Osteoblast (primary cell): ENCODE data around the gene FNDC3B. TPM values are rescaled to one million over a fixed set of nuclear protein-coding genes. Genes with fewer than 3 reads are reported as not detected.
A peak's percentile ranks its signal among the peaks of the same experiment; 100 is the strongest.

ENCODE experiments used
- DNase-seq: peaks from one replicate; pipeline ENCODE4 v3.0.0; 2011; ENCODE audit warnings: low spot score, mixed read lengths; ENCODE audit not compliant: insufficient read length; ENCODE audit errors: missing footprints
- H2AFZ ChIP-seq: 2 replicates; pipeline ENCODE4 v1.6.0; 2011; ENCODE audit warnings: mild to moderate bottlenecking, low read length
- H3K27ac ChIP-seq: 2 replicates; pipeline ENCODE4 v1.5.1; 2011; ENCODE audit warnings: mild to moderate bottlenecking, low read depth, low read length, moderate library complexity
- H3K27me3 ChIP-seq: 2 replicates; pipeline ENCODE4 v1.6.0; 2012; ENCODE audit warnings: mild to moderate bottlenecking, control low read depth, inconsistent platforms, low read length, moderate library complexity; ENCODE audit not compliant: insufficient read depth
- H3K36me3 ChIP-seq: 2 replicates; pipeline ENCODE4 v1.5.1; 2011; ENCODE audit warnings: mild to moderate bottlenecking, low read length, control low read depth, moderate library complexity; ENCODE audit not compliant: insufficient read depth
- H3K4me1 ChIP-seq: 2 replicates; pipeline ENCODE4 v1.5.1; 2011; ENCODE audit warnings: mild to moderate bottlenecking, low read length, control low read depth, moderate library complexity; ENCODE audit not compliant: insufficient read depth
- H3K4me2 ChIP-seq: 2 replicates; pipeline ENCODE4 v1.6.0; 2011; ENCODE audit warnings: mild to moderate bottlenecking, low read length; ENCODE audit not compliant: insufficient read depth
- H3K4me3 ChIP-seq: fragments of 200-600 bp; sonication (generic); 3 replicates; pipeline ENCODE4 v1.5.1; 2012; ENCODE audit warnings: mild to moderate bottlenecking, low read length, inconsistent platforms; ENCODE audit not compliant: insufficient read depth
- H3K79me2 ChIP-seq: 2 replicates; pipeline ENCODE4 v1.6.0; 2012; ENCODE audit warnings: mild to moderate bottlenecking, low read length, control low read depth, inconsistent platforms; ENCODE audit not compliant: insufficient read depth
- H3K9me3 ChIP-seq: 2 replicates; pipeline ENCODE4 v1.5.1; 2011; ENCODE audit warnings: low read depth, low read length, control low read depth
- H4K20me1 ChIP-seq: 2 replicates; pipeline ENCODE4 v1.6.0; 2012; ENCODE audit warnings: mild to moderate bottlenecking, low read length, control low read depth; ENCODE audit not compliant: insufficient read depth
- CTCF ChIP-seq: IDR thresholded peaks from 2 replicates; pipeline ENCODE4 v1.5.1; 2011; ENCODE audit warnings: mild to moderate bottlenecking, low read depth, low read length, moderate library complexity; ENCODE audit errors: extremely low read depth
- total RNA-seq: library from RNA; depleted of rRNA; stranded (reverse); fragments of >200 nt; gene quantifications from 2 replicates; pipeline ENCODE4 v1.2.3, GENCODE V29; 2012

FNDC3B gene
- total RNA-seq, 1 donor = 179 TPM

DNA sequence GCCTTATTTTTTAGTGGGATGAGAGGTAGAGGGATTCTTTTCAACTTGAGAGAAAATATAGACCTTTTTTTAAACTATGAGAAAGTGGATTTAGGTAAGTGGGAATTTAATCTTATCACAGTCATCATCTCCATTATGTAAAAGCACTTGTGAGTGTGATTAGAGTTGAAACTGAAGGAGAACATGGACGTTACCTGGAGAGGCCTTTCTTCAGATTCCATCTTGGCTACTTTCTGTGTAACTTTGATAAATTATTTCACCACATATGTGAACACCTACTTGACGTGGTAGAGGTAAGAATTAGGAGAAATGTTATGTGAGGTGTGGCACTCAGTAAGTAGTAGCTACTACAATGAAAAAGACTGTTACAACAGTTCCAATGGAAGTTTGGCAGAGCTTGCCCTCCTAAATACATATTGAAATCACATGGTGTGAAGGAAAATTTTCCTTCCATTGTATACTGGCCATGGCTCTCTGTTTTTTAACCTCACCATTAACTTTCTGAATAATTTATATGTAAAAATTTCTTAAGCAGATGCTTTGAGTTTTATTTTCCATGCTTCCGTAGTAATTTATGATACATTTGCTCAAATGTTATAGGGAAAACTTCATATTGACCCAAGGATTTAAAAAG is 193.3 kb downstream of the FNDC3B start:
- Histone ChIP-seq H2AFZ (no peak overlapping the region), H4K20me1 (peaks cover 44% of the 10 kb centered on the region), H3K4me3 (no peak overlapping the region), H3K27ac (no peak overlapping the region), H3K27me3 (no peaks in the 10 kb centered on the region), H3K36me3 (peaks cover 28% of the 10 kb centered on the region), H3K9me3 (no peaks in the 10 kb centered on the region), H3K4me1 (no peaks in the 10 kb centered on the region), H3K79me2 (peaks cover 92% of the 10 kb centered on the region), H3K4me2 (no peak overlapping the region)
- no peak for TF ChIP-seq CTCF
- no peak for DNase-seq

- H3K9me3 ChIP-seq = no peaks in the 10 kb centered on the region
- H3K4me3 ChIP-seq = no peak overlapping the region
- no peaks in the 10 kb centered on the region for H3K4me1 ChIP-seq
- TF ChIP-seq CTCF = no peak
- no peak overlapping the region for H3K4me2 ChIP-seq
- DNase-seq = no peak
- H2AFZ ChIP-seq = no peak overlapping the region
- H3K27ac ChIP-seq = peak overlapping the region; percentile 14
- H3K27me3 ChIP-seq = no peaks in the 10 kb centered on the region
- H3K36me3 ChIP-seq = peaks cover 22% of the 10 kb centered on the region
- peaks cover 92% of the 10 kb centered on the region for H3K79me2 ChIP-seq
- H4K20me1 ChIP-seq = peaks cover 37% of the 10 kb centered on the region
Measured at GRCh38 chr3:172233474-172234277, 194.3 kb downstream of the FNDC3B start.

DNA sequence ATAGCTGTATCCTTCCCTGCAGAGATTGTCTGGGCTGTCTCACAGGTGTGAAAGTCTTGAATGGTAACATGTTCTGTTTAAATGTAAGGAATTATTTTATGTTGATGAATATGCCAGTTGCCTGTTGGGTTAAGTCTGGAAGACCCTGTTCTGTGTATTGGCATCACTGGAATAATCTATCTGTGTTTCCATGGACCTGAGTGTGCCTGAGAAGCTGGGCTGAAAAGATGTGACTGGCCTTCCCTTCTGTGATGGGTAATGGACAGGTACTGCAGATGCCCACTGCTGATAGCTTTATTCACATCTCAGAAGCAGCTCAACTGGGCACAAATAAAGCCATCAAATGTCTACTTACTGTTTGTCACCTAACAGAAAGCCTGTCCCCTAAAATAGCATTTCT is 196.3 kb downstream of the FNDC3B start:
- H4K20me1 ChIP-seq = peaks cover 34% of the 10 kb centered on the region
- no peak for TF ChIP-seq CTCF
- no peak overlapping the region for H3K27ac ChIP-seq
- DNase-seq = no peak
- H3K9me3 ChIP-seq = no peaks in the 10 kb centered on the region
- no peaks in the 10 kb centered on the region for H3K27me3 ChIP-seq
- H2AFZ ChIP-seq = no peak overlapping the region
- H3K4me3 ChIP-seq = no peak overlapping the region
- peaks cover 95% of the 10 kb centered on the region for H3K79me2 ChIP-seq
- H3K36me3 ChIP-seq = peaks cover 22% of the 10 kb centered on the region
- H3K4me2 ChIP-seq = no peak overlapping the region
- no peaks in the 10 kb centered on the region for H3K4me1 ChIP-seq
